HUES6 (cell line): ENCODE results near the gene NPSR1.

ENCODE experiments used
- H3K27ac ChIP-seq: 2 replicates; pipeline ENCODE4 v1.7.0; 2013; ENCODE audit warnings: low read depth, mild to moderate bottlenecking, low read length, inconsistent platforms
- H3K27me3 ChIP-seq: 2 replicates; pipeline ENCODE4 v1.6.1; 2013; ENCODE audit warnings: low read length; ENCODE audit not compliant: control insufficient read depth, insufficient read depth
- H3K36me3 ChIP-seq: 2 replicates; pipeline ENCODE4 v1.6.1; 2013; ENCODE audit warnings: low read length; ENCODE audit not compliant: control insufficient read depth, insufficient read depth
- H3K4me1 ChIP-seq: 2 replicates; pipeline ENCODE4 v1.6.1; 2013; ENCODE audit warnings: low read length; ENCODE audit not compliant: control insufficient read depth, insufficient read depth
- H3K4me3 ChIP-seq: 2 replicates; pipeline ENCODE4 v1.5.1; 2013; ENCODE audit warnings: low read depth, low read length
- H3K9ac ChIP-seq: one replicate; pipeline ENCODE4 v1.6.1; 2013; ENCODE audit warnings: mild to moderate bottlenecking, low read length
- H3K9me3 ChIP-seq: 2 replicates; pipeline ENCODE4 v1.6.1; 2013; ENCODE audit warnings: low read depth, low read length; ENCODE audit not compliant: control insufficient read depth, insufficient read depth

NPSR1 gene

DNA sequence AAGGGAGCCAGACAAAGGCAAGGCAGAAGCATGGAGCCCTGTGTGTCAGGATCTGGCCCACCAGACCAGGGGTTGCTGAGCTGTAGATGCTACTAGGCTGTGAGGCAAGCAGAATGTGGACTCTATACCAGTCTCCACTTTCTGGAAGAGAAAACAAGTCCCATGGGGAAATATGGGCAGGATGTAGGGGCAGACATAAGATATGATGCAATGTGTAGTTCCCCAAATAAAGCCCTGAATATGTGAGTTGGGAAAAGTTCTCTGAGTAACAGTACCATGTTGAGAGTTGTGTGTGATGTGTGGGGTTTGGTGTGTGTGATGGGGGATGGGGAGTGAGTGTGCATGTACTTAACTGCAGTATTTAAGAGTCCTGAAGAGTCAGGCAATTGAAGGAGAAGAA lies 62.3 kb downstream of the NPSR1 start:
- no peaks in the 10 kb centered on the region for H3K4me1 ChIP-seq
- no peak overlapping the region for H3K27ac ChIP-seq
- no peaks in the 10 kb centered on the region for H3K36me3 ChIP-seq
- H3K9me3 ChIP-seq: no peaks in the 10 kb centered on the region
- no peak overlapping the region for H3K9ac ChIP-seq
- no peaks in the 10 kb centered on the region for H3K27me3 ChIP-seq
- H3K4me3 ChIP-seq: no peak overlapping the region

DNA sequence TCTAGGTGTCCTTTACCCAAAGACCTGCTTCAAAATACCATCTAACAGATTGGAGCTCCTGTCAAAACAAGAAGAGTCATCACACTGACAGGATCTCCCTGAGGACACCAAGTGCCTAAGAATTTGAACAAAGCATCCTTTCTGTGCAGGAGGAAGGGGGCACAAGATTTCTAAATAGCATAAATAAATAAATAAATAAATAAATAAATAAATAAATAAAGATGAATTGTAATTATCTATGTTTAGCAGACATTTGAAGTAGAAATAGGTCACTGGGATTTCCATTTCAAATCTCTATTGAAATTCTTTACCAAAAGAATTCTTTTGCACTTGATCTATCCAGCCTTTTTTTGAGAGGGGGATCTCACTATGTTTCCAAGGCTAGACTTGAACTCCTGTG lies 65.3 kb downstream of the NPSR1 start:
- no peaks in the 10 kb centered on the region for H3K36me3 ChIP-seq
- H3K4me1 ChIP-seq: no peaks in the 10 kb centered on the region
- H3K9ac ChIP-seq: no peak overlapping the region
- no peaks in the 10 kb centered on the region for H3K27me3 ChIP-seq
- no peaks in the 10 kb centered on the region for H3K9me3 ChIP-seq
- no peak overlapping the region for H3K4me3 ChIP-seq
- H3K27ac ChIP-seq: no peak overlapping the region

GRCh38 chr7:34723866-34724490 lies 66.0 kb downstream of the NPSR1 start:
- Histone ChIP-seq H3K27ac (no peak overlapping the region), H3K9ac (no peak overlapping the region), H3K4me1 (no peaks in the 10 kb centered on the region), H3K4me3 (no peak overlapping the region), H3K27me3 (no peaks in the 10 kb centered on the region), H3K36me3 (no peaks in the 10 kb centered on the region), H3K9me3 (no peaks in the 10 kb centered on the region)

GRCh38 chr7:34726221-34726620 lies 68.2 kb downstream of the NPSR1 start:
- no peaks in the 10 kb centered on the region for H3K9me3 ChIP-seq
- no peak overlapping the region for H3K9ac ChIP-seq
- H3K36me3 ChIP-seq: no peaks in the 10 kb centered on the region

DNA sequence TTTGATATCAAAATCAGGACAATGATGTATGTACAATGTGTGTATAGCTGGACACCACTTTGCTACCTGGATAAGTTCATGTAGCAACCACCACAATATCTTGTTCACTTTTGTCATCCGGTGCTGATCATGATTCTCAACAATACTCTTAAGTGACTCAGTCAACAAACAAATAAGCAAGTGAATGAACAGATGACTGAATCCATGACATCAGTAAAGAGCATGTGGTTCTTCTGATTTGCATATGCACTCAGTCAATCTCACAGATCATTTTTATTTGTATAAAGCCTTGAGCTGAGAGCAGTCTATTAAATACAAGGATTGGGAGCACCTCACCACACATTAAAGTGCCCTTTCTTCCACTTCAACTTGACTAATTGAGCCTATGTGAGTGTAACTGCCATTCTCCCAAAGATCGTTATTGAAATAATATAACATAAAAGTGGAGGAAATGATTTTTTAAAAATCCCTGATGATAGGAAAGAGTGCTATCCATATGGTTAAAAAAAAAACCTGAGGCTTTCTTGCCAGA lies 69.5 kb downstream of the NPSR1 start:
- no peaks in the 10 kb centered on the region for H3K9me3 ChIP-seq
- no peaks in the 10 kb centered on the region for H3K36me3 ChIP-seq
- H3K9ac ChIP-seq: no peak overlapping the region

More at GRCh38 chr7:34726221-34726620, 68.2 kb downstream of the NPSR1 start:
- no peaks in the 10 kb centered on the region for H3K4me1 ChIP-seq
- H3K27ac ChIP-seq: no peak overlapping the region
- no peak overlapping the region for H3K4me3 ChIP-seq
- H3K27me3 ChIP-seq: no peaks in the 10 kb centered on the region

GRCh38 chr7:34728156-34728555 lies 70.1 kb downstream of the NPSR1 start:
- Histone ChIP-seq H3K9ac (no peak overlapping the region), H3K27ac (no peak overlapping the region), H3K9me3 (no peaks in the 10 kb centered on the region), H3K4me3 (no peak overlapping the region), H3K36me3 (no peaks in the 10 kb centered on the region), H3K4me1 (no peaks in the 10 kb centered on the region), H3K27me3 (no peaks in the 10 kb centered on the region)

More for the DNA sequence above, 69.5 kb downstream of the NPSR1 start:
- H3K27me3 ChIP-seq: no peaks in the 10 kb centered on the region
- H3K4me1 ChIP-seq: no peaks in the 10 kb centered on the region
- no peak overlapping the region for H3K4me3 ChIP-seq
- H3K27ac ChIP-seq: no peak overlapping the region

DNA sequence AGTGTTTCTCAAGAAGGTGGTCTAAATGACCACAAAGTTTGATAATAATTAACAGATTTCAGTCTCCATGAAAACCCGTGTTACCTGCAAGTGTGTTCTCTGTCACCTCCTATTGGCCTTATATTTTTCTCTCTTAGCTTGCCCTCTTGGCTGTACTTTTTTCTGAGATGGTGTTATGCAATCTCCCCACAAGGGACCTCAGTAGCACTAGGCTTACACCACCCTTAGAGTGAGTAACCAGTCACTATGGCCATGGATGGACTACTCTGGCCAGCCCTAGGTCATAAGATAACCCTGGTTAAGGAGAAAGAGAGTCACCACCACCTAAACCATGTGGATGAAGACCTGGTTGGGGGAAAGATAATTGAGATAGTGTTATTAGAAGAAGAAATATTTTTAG lies 76.8 kb downstream of the NPSR1 start:
- no peak overlapping the region for H3K4me3 ChIP-seq
- no peaks in the 10 kb centered on the region for H3K9me3 ChIP-seq
- H3K9ac ChIP-seq: no peak overlapping the region
- no peak overlapping the region for H3K27ac ChIP-seq
- no peaks in the 10 kb centered on the region for H3K4me1 ChIP-seq
- H3K36me3 ChIP-seq: no peaks in the 10 kb centered on the region
- H3K27me3 ChIP-seq: no peaks in the 10 kb centered on the region

GRCh38 chr7:34735526-34735925 lies 77.5 kb downstream of the NPSR1 start:
- no peaks in the 10 kb centered on the region for H3K36me3 ChIP-seq
- H3K9ac ChIP-seq: no peak overlapping the region
- H3K4me3 ChIP-seq: no peak overlapping the region
- H3K27ac ChIP-seq: no peak overlapping the region
- H3K9me3 ChIP-seq: peaks cover under 1% of the 10 kb centered on the region; the same call in 1 of the 2 replicates
- H3K27me3 ChIP-seq: no peaks in the 10 kb centered on the region
- H3K4me1 ChIP-seq: no peaks in the 10 kb centered on the region

DNA sequence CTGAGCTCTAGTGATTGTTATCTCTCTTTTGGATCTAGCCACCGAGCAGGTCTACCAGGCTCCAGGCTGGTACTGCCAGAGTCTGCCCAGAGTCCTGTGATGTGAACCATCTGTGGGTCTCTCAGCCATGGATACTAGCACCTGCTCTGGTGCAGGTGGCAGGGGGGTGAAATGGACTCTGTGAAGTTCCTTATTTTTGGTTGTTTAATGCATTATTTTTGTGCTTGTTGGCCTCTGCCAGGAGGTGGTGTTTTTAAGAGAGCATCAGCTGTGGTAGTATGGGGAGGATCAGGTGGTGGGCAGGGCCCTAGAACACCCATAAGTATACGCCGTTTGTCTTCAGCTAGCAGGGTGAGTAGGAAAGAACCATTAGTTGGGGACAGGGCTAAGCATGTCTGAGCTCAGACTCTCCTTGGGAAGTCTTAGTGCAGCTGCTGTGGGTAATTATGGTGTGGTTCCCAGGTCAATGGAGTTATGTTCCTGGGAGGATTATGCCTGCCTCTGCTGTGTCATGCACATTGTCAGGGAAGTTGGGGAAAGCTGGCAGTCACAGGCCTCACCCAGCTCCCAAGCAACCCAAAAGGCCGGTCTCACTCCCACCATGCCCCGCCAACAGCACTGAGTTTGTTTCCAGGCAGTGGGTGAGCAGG lies 81.8 kb downstream of the NPSR1 start:
- Histone ChIP-seq H3K36me3 (no peaks in the 10 kb centered on the region), H3K4me3 (no peak overlapping the region), H3K9ac (no peak overlapping the region), H3K9me3 (peaks cover 11% of the 10 kb centered on the region), H3K27ac (no peak overlapping the region), H3K27me3 (no peaks in the 10 kb centered on the region), H3K4me1 (no peaks in the 10 kb centered on the region)

GRCh38 chr7:34740840-34741239 lies 82.8 kb downstream of the NPSR1 start:
- Histone ChIP-seq H3K9ac (no peak overlapping the region), H3K36me3 (no peaks in the 10 kb centered on the region), H3K4me3 (no peak overlapping the region), H3K27ac (no peak overlapping the region), H3K4me1 (no peaks in the 10 kb centered on the region), H3K9me3 (peaks cover 11% of the 10 kb centered on the region), H3K27me3 (no peaks in the 10 kb centered on the region)

DNA sequence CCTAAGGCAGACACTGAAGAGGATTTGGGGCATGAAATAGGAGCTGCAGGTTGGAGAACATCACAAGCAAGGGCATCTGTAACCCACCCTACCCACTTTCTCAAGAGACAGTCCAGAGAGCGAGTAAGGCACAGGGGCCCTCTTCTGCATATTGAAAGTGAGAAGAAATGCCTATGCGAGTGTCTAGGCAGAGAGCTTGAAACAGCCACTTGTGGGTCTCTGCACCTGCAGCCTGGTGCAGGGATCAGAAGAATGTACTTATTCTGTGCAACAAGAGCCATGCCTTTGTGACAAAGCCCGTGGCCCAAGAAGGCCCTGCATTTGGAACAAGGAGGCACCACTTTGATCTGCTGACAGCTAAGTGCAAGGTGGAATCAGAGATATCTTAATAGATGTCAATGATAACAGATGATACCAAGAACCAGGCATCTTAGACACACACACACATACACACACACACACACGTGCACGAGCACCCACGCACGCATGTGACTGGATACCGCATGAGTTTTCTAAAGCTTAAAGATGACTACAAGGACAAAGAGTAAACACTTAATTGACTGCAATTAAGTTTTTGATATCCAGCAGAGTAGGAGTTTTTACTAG lies 89.3 kb downstream of the NPSR1 start:
- H3K27ac ChIP-seq: no peak overlapping the region
- H3K4me3 ChIP-seq: no peak overlapping the region
- H3K9me3 ChIP-seq: no peaks in the 10 kb centered on the region
- no peak overlapping the region for H3K9ac ChIP-seq
- H3K4me1 ChIP-seq: peaks cover 2% of the 10 kb centered on the region; the same call in 1 of the 2 replicates
- no peaks in the 10 kb centered on the region for H3K27me3 ChIP-seq
- no peaks in the 10 kb centered on the region for H3K36me3 ChIP-seq
